KMS-11 (cell line): ENCODE results near the gene PIGV.

Experiments used
- H2AFZ ChIP-seq: fragments of 200-600 bp; sonication (generic); 2 replicates; pipeline ENCODE4 v1.6.1; 2016; ENCODE audit warnings: antibody characterized with exemption, mixed run types, low read depth
- H3K27ac ChIP-seq: fragments of 200-600 bp; sonication (generic); 2 replicates; pipeline ENCODE4 v1.6.1; 2016; ENCODE audit warnings: mild to moderate bottlenecking, mixed run types
- H3K27me3 ChIP-seq: fragments of 200-600 bp; sonication (generic); 2 replicates; pipeline ENCODE4 v1.6.1; 2017; ENCODE audit warnings: mild to moderate bottlenecking, low read depth, mixed run types, moderate library complexity; ENCODE audit not compliant: insufficient read depth
- H3K36me3 ChIP-seq: fragments of 200-600 bp; sonication (generic); 2 replicates; pipeline ENCODE4 v1.6.1; 2017; ENCODE audit warnings: mild to moderate bottlenecking, mixed run types; ENCODE audit not compliant: insufficient read depth
- H3K4me1 ChIP-seq: fragments of 200-600 bp; sonication (generic); 2 replicates; pipeline ENCODE4 v1.6.1; 2016; ENCODE audit warnings: mild to moderate bottlenecking, low read depth, mixed run types; ENCODE audit not compliant: poor library complexity, severe bottlenecking
- H3K4me2 ChIP-seq: fragments of 200-600 bp; sonication (generic); 2 replicates; pipeline ENCODE4 v1.7.0; 2016; ENCODE audit warnings: mild to moderate bottlenecking, mixed run types
- H3K4me3 ChIP-seq: fragments of 200-600 bp; sonication (generic); IDR thresholded peaks from 2 replicates; pipeline ENCODE4 v1.6.1; 2017; ENCODE audit warnings: low read depth, low read length, mixed read lengths; ENCODE audit not compliant: insufficient read depth
- H3K79me2 ChIP-seq: fragments of 200-600 bp; sonication (generic); 2 replicates; pipeline ENCODE4 v1.6.1; 2016; ENCODE audit warnings: low read depth, mixed run types; ENCODE audit not compliant: insufficient read depth
- H3K9ac ChIP-seq: fragments of 200-600 bp; sonication (generic); 2 replicates; pipeline ENCODE4 v1.6.1; 2016; ENCODE audit warnings: mild to moderate bottlenecking, mixed run types
- H4K20me1 ChIP-seq: fragments of 200-600 bp; sonication (generic); 2 replicates; pipeline ENCODE4 v1.6.1; 2016; ENCODE audit warnings: mild to moderate bottlenecking, mixed run types; ENCODE audit not compliant: insufficient read depth
- CTCF ChIP-seq: fragments of 200-600 bp; sonication (generic); conservative IDR thresholded peaks from 2 replicates; pipeline ENCODE4 v1.6.1; 2017; ENCODE audit warnings: low read depth, mild to moderate bottlenecking, antibody characterized with exemption, low read length, moderate library complexity, mixed read lengths

PIGV gene

GRCh38 chr1:26814377-26814776, 26.6 kb downstream of the PIGV start:
- no peak overlapping the region for H3K27ac ChIP-seq
- H3K4me3 ChIP-seq = no peak overlapping the region
- no peak for TF ChIP-seq CTCF

GRCh38 chr1:26814893-26815292, 27.1 kb downstream of the PIGV start:
- H3K4me3 ChIP-seq = no peak overlapping the region
- no peaks in the 10 kb centered on the region for H4K20me1 ChIP-seq
- H3K79me2 ChIP-seq = no peaks in the 10 kb centered on the region
- H3K27ac ChIP-seq = no peak overlapping the region
- H2AFZ ChIP-seq = no peak overlapping the region
- TF ChIP-seq CTCF = no peak
- no peaks in the 10 kb centered on the region for H3K27me3 ChIP-seq
- H3K36me3 ChIP-seq = no peaks in the 10 kb centered on the region
- no peak overlapping the region for H3K9ac ChIP-seq
- no peak overlapping the region for H3K4me2 ChIP-seq
- H3K4me1 ChIP-seq = peaks cover 17% of the 10 kb centered on the region

More at GRCh38 chr1:26814377-26814776, 26.6 kb downstream of the PIGV start:
- Histone ChIP-seq H3K4me2 (no peak overlapping the region), H3K9ac (no peak overlapping the region), H3K79me2 (no peaks in the 10 kb centered on the region), H3K27me3 (no peaks in the 10 kb centered on the region), H2AFZ (no peak overlapping the region), H4K20me1 (no peaks in the 10 kb centered on the region), H3K4me1 (peaks cover 17% of the 10 kb centered on the region), H3K36me3 (no peaks in the 10 kb centered on the region)

GRCh38 chr1:26820784-26821269, 33.1 kb downstream of the PIGV start:
- no peak for TF ChIP-seq CTCF
- H3K27me3 ChIP-seq = no peaks in the 10 kb centered on the region
- H3K79me2 ChIP-seq = no peaks in the 10 kb centered on the region
- no peak overlapping the region for H3K27ac ChIP-seq
- no peak overlapping the region for H3K4me3 ChIP-seq
- H3K4me2 ChIP-seq = no peak overlapping the region
- no peaks in the 10 kb centered on the region for H3K36me3 ChIP-seq
- no peak overlapping the region for H2AFZ ChIP-seq
- H4K20me1 ChIP-seq = no peaks in the 10 kb centered on the region
- H3K4me1 ChIP-seq = peaks cover 4% of the 10 kb centered on the region
- H3K9ac ChIP-seq = no peak overlapping the region

- H3K4me1 ChIP-seq = peaks cover 14% of the 10 kb centered on the region
Observed at GRCh38 chr1:26822737-26823395, 35.1 kb downstream of the PIGV start.

More at GRCh38 chr1:26822737-26823395, 35.1 kb downstream of the PIGV start:
- Histone ChIP-seq H3K9ac (no peak overlapping the region), H4K20me1 (no peaks in the 10 kb centered on the region), H3K36me3 (no peaks in the 10 kb centered on the region), H3K27me3 (no peaks in the 10 kb centered on the region), H2AFZ (no peak overlapping the region), H3K79me2 (peaks cover 10% of the 10 kb centered on the region), H3K4me2 (no peak overlapping the region), H3K4me3 (no peak overlapping the region), H3K27ac (no peak overlapping the region)
- no peak for TF ChIP-seq CTCF
